GOT3 (cell line): Measurements from ENCODE around the gene SLC1A2.

Experiments used
- DNase-seq: peaks from one replicate; lab custom pipeline; 2025; ENCODE audit warnings: mixed read lengths; lab: John Stamatoyannopoulos, UW

The SLC1A2 gene

GRCh38 chr11:35348898-35349687, 70.3 kb downstream of the SLC1A2 start:
- DNase-seq = no peak

DNA sequence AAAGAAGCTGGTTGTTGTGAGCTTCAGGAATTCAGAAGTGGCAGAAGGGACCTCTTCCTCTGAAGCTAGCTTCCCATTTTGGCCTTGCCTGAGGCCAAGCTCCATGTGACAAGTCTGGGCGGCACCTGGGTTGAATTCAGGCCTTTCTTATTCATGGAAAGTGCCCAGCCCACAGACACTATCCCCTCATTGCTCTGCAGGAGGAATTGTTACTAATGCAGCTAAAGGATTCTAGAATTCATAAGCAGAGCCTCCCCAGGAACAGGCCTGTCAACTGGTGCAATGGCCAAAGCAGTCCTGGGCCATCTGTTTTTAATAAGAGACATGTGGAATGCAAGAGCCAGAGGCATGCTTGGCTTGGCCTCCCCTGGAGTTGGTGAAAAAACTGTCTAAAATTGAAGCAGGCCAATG, 71.4 kb downstream of the SLC1A2 start:
- no peak for DNase-seq

- no peak for DNase-seq
These were observed 72.0 kb downstream of the SLC1A2 start for GRCh38 chr11:35347173-35347878.

DNA sequence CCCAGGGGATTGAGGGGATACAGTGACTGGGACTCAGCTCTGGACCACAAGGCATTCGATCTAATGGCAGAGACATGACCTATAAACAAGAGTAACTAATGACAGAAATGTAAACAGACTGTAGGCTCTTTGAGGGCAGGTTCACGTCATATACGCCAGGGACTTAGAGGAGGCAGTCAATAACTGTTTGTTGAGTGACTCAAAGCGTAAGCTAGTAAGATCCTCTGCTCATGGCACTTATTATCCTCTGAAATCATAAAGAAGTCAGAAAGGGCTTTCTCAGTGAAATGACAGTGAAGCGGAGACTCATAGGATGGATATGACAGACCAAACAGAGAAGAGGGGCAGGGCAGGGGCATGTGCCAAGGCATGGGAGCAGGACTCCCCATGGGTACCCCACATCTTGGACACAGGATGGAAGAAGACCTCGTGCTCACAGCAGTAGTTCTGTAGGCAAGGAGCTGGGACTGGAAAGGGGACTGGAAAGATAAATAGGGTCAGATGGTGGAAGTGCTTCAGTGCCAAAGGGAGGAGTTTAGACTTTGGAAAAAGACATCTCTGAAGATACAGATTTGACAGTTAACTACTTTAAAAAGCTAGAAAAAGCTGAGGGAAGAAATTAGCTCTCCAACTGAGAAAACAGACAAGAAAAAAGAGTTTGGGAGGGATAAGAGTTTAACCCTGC, 72.7 kb downstream of the SLC1A2 start:
- DNase-seq = no peak

DNA sequence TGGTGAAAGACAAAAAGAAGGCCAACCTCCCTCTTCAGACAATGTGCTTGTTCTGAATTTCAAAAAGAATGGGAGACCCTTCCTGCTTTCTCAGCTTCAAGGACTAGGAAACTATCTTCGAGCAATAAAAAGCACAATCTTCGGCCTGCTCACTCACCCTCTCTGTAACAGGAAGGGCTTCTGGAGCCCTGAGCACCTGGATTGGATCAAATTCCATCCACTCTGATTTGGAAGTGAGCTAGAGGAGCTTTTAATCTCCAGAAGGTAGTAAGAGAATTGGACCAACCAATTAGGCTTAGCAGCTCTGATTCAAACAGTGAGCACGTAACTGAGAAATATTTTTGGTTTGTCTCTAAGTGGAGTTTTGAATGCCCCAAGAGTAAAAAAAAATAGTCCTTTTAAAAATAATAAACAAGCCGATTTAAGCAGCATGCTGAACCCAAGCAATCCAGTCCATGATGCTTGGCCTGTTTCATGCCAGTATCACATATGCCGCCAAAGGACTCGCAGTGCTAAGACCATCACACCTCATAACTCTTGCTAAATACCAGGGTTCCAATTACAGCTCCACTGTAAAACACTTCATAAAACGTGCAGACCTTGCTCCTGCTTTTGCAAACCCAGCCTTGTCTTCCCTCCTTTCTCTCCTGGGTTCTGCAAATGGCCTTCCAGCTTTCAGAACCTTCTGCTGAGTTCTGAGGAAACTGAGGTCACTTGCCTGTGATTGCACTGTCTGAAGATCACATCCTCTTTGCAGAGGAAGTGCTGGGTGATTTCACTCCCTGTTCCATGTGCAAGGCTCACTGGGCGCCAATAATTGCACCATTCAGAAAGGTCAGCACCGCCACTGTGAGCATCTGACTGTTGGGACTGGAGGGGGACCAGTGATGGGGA, 74.4 kb downstream of the SLC1A2 start:
- no peak for DNase-seq

- DNase-seq = no peak
These were observed 76.2 kb downstream of the SLC1A2 start for GRCh38 chr11:35343033-35343598.

DNA sequence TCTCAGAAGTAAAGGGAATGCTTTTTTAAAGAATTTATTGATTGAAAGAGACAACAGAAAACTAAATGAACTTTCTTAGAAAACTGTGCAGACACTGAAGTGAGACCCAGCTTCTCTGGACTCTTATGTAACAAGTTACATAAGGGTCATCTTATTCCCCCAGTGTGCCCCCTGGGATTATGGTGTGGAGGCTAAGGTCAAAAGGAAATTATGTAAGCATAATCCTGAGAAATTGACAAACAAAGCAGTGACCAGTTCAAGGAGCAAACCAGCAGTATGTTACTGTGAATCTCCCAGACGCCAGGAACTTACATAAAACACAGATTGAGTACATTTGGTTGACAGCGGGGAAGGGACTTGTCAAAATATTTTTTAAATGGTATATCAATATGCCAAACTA, 78.6 kb downstream of the SLC1A2 start:
- DNase-seq = no peak

DNA sequence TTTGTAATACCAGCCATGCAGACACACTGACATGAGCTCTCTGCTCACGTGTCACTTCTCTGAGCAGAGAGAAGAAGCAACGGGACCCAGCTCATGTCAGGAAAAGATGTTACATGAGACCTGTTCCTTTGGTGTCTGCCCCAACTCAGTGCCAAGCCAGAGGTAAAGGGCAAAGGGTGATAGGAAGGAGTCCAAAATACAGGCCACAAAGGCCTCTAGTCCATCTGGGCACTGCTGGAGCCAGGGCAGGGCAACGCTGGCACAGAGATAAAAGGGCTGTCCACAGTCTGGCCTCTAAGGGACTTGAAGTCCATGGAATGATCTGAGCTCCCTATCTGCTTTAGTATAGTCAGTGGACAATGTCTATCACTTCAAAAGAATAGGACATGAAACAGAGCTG, 79.3 kb downstream of the SLC1A2 start:
- DNase-seq = no peak

DNA sequence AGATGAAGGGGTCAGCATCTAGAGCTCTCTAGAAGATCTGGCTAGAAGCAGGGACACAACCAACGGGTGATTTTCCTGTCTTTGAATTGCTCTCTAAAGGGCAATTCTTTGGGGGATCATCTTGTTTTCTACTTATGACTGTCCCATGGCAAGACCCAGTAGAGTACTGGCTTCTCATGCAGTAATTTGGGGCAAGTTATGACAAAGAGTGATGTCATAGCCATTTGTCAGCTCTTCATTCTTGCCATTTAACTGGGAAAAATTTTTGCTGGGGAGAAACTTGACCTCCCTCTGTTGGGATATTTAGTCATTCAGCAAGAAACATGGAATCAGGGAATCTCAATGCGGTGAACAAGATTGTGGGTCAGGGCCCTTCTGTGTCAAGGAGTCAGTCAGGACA, 80.4 kb downstream of the SLC1A2 start:
- no peak for DNase-seq

DNA sequence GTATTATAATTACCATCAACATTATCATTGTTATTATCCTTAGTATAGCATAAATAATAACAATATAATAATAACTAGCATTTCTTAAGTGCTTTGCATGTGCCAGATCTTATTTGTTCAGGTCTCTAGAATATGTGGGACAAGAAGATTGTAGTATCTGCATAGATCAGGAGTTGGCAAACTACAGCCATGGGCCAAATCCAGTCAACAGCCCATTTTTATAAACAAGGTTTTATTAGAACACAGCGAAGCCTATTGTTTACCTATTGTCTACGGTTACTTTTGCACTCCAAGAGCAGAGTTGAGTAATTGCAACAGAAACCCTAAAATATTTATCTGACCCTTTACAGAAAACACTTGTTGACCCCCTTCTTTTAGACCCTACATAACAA, 81.4 kb downstream of the SLC1A2 start:
- no peak for DNase-seq

DNA sequence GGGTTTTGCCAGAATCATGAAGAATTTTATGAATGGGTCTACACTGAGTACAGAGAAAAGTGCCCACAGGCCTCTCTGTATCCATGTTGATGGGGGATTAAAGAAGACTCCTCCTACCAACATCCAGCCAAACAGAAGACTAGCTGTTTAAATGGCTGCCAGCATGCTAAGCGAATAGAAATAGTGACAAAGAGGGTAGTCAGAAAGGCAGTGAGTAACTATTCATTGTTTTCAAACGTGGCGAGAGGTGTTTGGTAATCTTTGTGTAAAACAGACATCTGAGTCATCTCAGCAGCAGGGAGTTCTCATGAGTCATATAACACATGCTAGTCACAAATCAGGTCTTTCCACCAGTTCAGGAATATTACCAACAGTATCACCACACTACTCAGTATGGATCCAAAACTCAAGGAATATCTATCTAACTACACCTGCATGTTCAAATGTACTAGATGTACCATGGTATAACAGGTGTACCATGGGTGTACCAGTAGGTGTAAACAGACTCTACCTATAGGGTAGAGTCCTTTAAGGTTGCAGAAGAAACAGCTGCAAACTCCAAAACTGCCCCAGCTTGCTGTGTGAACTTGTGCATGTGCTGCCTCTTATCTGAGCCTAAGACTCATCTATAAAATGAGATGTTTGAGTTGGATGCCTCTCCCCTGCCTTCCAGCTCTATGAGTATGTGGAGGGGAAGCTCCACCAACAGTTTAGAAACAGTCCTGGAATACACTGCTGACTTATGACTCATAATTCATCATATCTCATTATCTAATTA, 82.0 kb downstream of the SLC1A2 start:
- peak; percentile 19 for DNase-seq

DNA sequence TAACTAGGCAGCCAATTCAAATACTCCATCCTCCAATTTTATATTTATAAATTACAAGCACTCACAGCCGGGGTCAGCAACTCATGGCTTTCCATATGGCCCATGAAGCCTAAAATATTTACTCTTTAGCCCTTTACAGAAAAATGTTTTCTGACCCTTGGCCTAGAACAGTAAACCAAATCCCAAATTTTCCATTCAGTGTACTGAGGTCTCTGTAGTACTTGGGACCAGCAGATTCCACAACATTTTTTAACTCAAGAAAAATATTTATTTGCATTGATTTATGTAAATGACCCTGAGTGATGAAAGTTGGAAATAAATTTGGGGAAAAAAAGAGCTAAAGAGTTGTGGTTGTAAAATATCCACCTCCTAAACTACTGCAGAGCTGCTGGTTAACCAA, 82.6 kb downstream of the SLC1A2 start:
- DNase-seq = no peak

GRCh38 chr11:35335226-35335625, 84.1 kb downstream of the SLC1A2 start:
- no peak for DNase-seq

DNA sequence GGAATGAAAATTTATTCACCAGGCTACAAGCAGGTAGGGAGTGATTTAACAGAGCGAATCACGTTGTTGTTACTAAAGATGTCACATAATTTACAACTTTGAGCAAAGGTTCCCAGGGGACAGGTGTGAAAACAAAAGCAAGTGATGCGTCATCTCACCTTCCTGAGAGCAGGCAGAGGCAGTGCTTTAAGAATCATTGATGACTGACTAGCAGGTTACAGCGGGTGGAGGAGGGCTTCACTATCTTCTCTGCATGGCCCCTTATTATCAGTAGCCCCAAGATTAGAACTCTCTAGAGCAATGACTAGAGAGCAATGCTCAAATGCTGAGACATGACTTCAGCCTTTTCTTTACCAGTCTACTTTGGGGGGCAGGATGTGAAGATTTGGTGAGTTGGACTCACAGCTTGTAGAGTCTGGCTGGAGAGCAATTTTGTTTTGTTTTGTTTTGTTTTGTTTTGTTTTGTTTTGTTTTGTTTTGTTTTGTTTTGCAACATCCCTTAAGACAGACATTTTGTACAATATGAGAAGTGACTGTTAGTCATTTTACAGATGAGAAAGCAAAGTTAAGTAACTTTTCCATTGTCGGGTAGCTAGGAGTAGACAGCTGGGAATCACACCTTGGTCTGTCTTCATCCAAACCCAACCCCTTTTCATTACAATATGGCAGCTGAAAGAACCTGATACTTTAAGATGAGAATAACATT, 84.8 kb downstream of the SLC1A2 start:
- no peak for DNase-seq

- no peak for DNase-seq
These were observed 86.8 kb downstream of the SLC1A2 start for GRCh38 chr11:35332524-35332923.

DNA sequence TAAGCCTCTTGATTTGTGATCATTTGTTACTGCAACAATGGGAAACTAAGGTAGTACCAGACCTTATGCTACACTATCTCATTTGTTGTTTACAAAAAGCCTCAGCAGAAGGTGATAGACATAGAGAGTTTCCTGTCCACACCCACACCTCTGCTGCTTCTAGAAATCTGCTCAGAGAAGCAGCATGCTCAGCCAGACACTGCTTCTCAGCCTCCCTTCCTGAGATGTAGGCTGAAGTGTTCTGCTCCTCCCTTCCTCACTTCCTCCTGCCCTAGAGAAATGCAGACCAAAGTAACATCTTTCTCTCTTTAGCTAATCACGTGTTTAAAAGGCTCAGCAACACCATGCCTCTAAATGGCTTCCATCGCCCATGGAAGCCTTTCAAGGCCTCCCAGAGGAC, 88.4 kb downstream of the SLC1A2 start:
- no peak for DNase-seq

GRCh38 chr11:35330156-35330889, 89.0 kb downstream of the SLC1A2 start:
- DNase-seq = no peak

- no peak for DNase-seq
These were observed 91.5 kb downstream of the SLC1A2 start for GRCh38 chr11:35327829-35328228.

GRCh38 chr11:35326266-35326879, 93.0 kb downstream of the SLC1A2 start:
- no peak for DNase-seq
